ENCODE data around the gene PPP6R3. TPM values are rescaled to one million over a fixed set of nuclear protein-coding genes. Genes with fewer than 3 reads are reported as not detected.

Gene PPP6R3
- polyA plus RNA-seq, 1 of the 3 experiments (the other 2 are of a cell fraction): 28.1 TPM

- POLR2A ChIA-PET: no interaction called here
Observed at GRCh38 chr11:68479390-68479789, 18.8 kb downstream of the PPP6R3 start.

GRCh38 chr11:68480193-68480592, 19.6 kb downstream of the PPP6R3 start:
- no peaks in the 10 kb centered on the region for H3K9me2 ChIP-seq
- H3K4me1 ChIP-seq (ENCODE audit: control insufficient read depth in 1 of 2, insufficient read depth in 2 of 2, low read depth in 1 of 2, low read length in 1 of 2): no peaks in the 10 kb centered on the region; a peak in 1 of 4 replicates
- H3K9me3 ChIP-seq: peaks cover 3% of the 10 kb centered on the region; the same call in 1 of the 2 replicates
- peaks cover 96% of the 10 kb centered on the region for H3K79me2 ChIP-seq (ENCODE audit: insufficient read depth)
- TF ChIP-seq GATA2 (CRISPR knock-in tag; IDR thresholded peaks at IDR 0.05) (no peak), SMC3 (IDR thresholded peaks at IDR 0.05; ENCODE audit: low read depth, low read length) (no peak), PBX3 (IDR thresholded peaks at IDR 0.05) (no peak), USF2 (IDR thresholded peaks at IDR 0.05; ENCODE audit: borderline replicate concordance, low read depth, low read length) (no peak), RXRA (IDR thresholded peaks at IDR 0.05; ENCODE audit: borderline replicate concordance, low read depth) (no peak), JUND (IDR thresholded peaks at IDR 0.05) (no peak), ELF1 (IDR thresholded peaks at IDR 0.05) (no peak), ZBTB33 (IDR thresholded peaks at IDR 0.05; ENCODE audit: borderline replicate concordance, low read depth) (no peak), MEF2A (IDR thresholded peaks at IDR 0.05; ENCODE audit: borderline replicate concordance, low read depth) (no peak), RFX5 (IDR thresholded peaks at IDR 0.05; ENCODE audit: low read length) (no peak), RCOR1 (IDR thresholded peaks at IDR 0.05; ENCODE audit: low read length) (no peak), NFIC (IDR thresholded peaks at IDR 0.05; ENCODE audit: borderline replicate concordance) (no peak)
- 98% methylated on average over 2 of the region's 2 CpGs for WGBS (ENCODE audit: low lambda C conversion rate)
- H3K4me3 ChIP-seq (ENCODE audit: low read depth in 2 of 2, low read length in 1 of 2): no peak overlapping the region
- no peaks in the 10 kb centered on the region for H3F3A ChIP-seq (replicated peaks; ENCODE audit: insufficient read depth)
- DNase-seq: no peak
- CTCF ChIA-PET: interaction anchor here (0.8 to 2.0 kb wide), 2 partner anchors 14 to 34 kb away, joined by 3 to 5 read pairs; no protein-coding TSS in a partner anchor
- H3K4me2 ChIP-seq: no peak overlapping the region
- peaks cover 83% of the 10 kb centered on the region for H4K20me1 ChIP-seq (ENCODE audit: insufficient read depth)
- peaks cover 0 to 12% of the 10 kb centered on the region in 2 experiments for H3K36me3 ChIP-seq (replicated peaks in 1 of 2; ENCODE audit: control insufficient read depth in 1 of 2, insufficient read depth in 2 of 2, low read length in 1 of 2)
- no peak overlapping the region for H3K9ac ChIP-seq
- POLR2A ChIA-PET: no interaction called here
- no peaks in the 10 kb centered on the region for H3K27me3 ChIP-seq (ENCODE audit: insufficient read depth)
- no peak overlapping the region for H3K27ac ChIP-seq (ENCODE audit: low read depth in 2 of 2, low read length in 1 of 2)
- H2AFZ ChIP-seq (ENCODE audit: low read depth): no peak overlapping the region

More at GRCh38 chr11:68479390-68479789, 18.8 kb downstream of the PPP6R3 start:
- Histone ChIP-seq H3K36me3 (replicated peaks in 1 of 2; ENCODE audit: control insufficient read depth in 1 of 2, insufficient read depth in 2 of 2, low read length in 1 of 2) (peaks cover 0 to 10% of the 10 kb centered on the region in 2 experiments), H3K9me2 (no peaks in the 10 kb centered on the region), H3K4me3 (ENCODE audit: low read depth in 2 of 2, low read length in 1 of 2) (no peak overlapping the region), H3K79me2 (ENCODE audit: insufficient read depth) (peaks cover 96% of the 10 kb centered on the region), H3F3A (replicated peaks; ENCODE audit: insufficient read depth) (no peaks in the 10 kb centered on the region), H3K27me3 (ENCODE audit: insufficient read depth) (no peaks in the 10 kb centered on the region), H3K4me1 (ENCODE audit: control insufficient read depth in 1 of 2, insufficient read depth in 2 of 2, low read depth in 1 of 2, low read length in 1 of 2) (no peaks in the 10 kb centered on the region; a peak in 1 of 4 replicates), H2AFZ (ENCODE audit: low read depth) (no peak overlapping the region), H4K20me1 (ENCODE audit: insufficient read depth) (peaks cover 80% of the 10 kb centered on the region), H3K27ac (ENCODE audit: low read depth in 2 of 2, low read length in 1 of 2) (no peak overlapping the region), H3K4me2 (no peak overlapping the region), H3K9ac (no peak overlapping the region), H3K9me3 (peaks cover 3% of the 10 kb centered on the region; the same call in 1 of the 2 replicates)
- no peak for DNase-seq
- CTCF ChIA-PET: no interaction called here
- TF ChIP-seq TCF12 (IDR thresholded peaks at IDR 0.05) (no peak), USF2 (IDR thresholded peaks at IDR 0.05; ENCODE audit: borderline replicate concordance, low read depth, low read length) (no peak), FOSL2 (IDR thresholded peaks at IDR 0.05; ENCODE audit: borderline replicate concordance, low read depth) (no peak), SMC3 (IDR thresholded peaks at IDR 0.05; ENCODE audit: low read depth, low read length) (no peak), EZH2phosphoT487 (IDR thresholded peaks at IDR 0.05; ENCODE audit: borderline replicate concordance, low read depth) (no peak), RFX5 (IDR thresholded peaks at IDR 0.05; ENCODE audit: low read length) (no peak), USF1 (IDR thresholded peaks at IDR 0.05; ENCODE audit: borderline replicate concordance, low read depth) (no peak), FOXJ3 (CRISPR knock-in tag; IDR thresholded peaks at IDR 0.05) (no peak), GABPA (IDR thresholded peaks at IDR 0.05; ENCODE audit: low read depth) (no peak), POLR2AphosphoS5 (IDR thresholded peaks at IDR 0.05; ENCODE audit: low read depth, low read length) (no peak), RXRA (IDR thresholded peaks at IDR 0.05; ENCODE audit: borderline replicate concordance, low read depth) (no peak)
- WGBS (ENCODE audit: low lambda C conversion rate): 92% methylated on average over 3 of the region's 3 CpGs

Measured in SK-N-SH (cell line).